Esophagus squamous epithelium (tissue), 4 donors: Measurements from ENCODE around the gene COPG1.

ENCODE experiments used
- CTCF ChIP-seq, 6 experiments: fragments of 450-650 bp in 4 of 6; fragments of 200-600 bp in 2 of 6; sonication (generic) in 2 of 6; IDR thresholded peaks; one replicate each; pipeline ENCODE4 v1.5.1; 2016 to 2019; ENCODE audit warnings: antibody characterized with exemption in 6 of 6, mild to moderate bottlenecking in 4 of 6, moderate library complexity in 4 of 6
- POLR2A ChIP-seq, 4 donors: fragments of 450-650 bp; IDR thresholded peaks; one replicate each; pipeline ENCODE4 v1.6.1; 2017; ENCODE audit warnings: antibody characterized with exemption in 4 of 4, mild to moderate bottlenecking in 4 of 4, moderate library complexity in 3 of 4

DNA sequence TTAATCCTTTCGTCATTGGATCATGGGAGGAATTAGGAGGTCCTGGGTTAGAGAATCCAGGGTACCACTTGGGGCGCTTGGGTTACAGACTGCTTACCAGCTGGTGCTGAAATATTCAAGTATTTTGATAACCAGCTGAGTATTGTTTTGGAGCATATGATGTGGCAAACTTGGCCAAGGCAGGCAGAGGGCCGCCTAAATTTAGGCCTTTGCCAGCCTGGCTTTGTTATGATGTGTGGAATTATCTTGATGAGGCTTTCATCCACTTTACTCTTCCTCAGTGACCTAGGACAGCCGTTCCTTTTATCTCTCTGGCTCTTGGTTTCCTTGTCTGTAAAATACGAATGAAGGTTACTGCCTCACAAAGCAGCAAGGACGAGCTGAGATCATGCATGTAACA lies 6.9 kb downstream of the COPG1 start:
- TF ChIP-seq CTCF (IDR thresholded peaks at IDR 0.05) (no peak), POLR2A (IDR thresholded peaks at IDR 0.05) (no peak)
